GM18870 (cell line): ENCODE results near the gene DHCR24.
"Not testable (repeated sequence)": the region's sequence is repeated elsewhere in the genome, so short reads cannot be mapped to it uniquely, and the experiment has no call there.

ENCODE experiments used
- ATAC-seq: cut with Tn5 transposase; IDR thresholded peaks from one replicate; pipeline ENCODE4 v1.9.1; 2021; ENCODE audit warnings: moderate library complexity; ENCODE audit not compliant: unreplicated experiment

Gene DHCR24

GRCh38 chr1:54888080-54888733, 1.2 kb upstream of the DHCR24 start:
- no peak for ATAC-seq

- peak; percentile 5 for ATAC-seq
These were observed 673 bp upstream of the DHCR24 start for GRCh38 chr1:54887665-54888071.

- no peak for ATAC-seq
These were observed 930 bp downstream of the DHCR24 start for GRCh38 chr1:54885807-54886723.

- no peak for ATAC-seq
These were observed 1.7 kb downstream of the DHCR24 start for GRCh38 chr1:54885237-54885679.

- no peak for ATAC-seq
These were observed 2.2 kb downstream of the DHCR24 start for GRCh38 chr1:54884768-54885167.

GRCh38 chr1:54884135-54884586, 2.8 kb downstream of the DHCR24 start:
- ATAC-seq = no peak

GRCh38 chr1:54883349-54884102, 3.5 kb downstream of the DHCR24 start:
- no peak for ATAC-seq

- no peak for ATAC-seq
These were observed 4.5 kb downstream of the DHCR24 start for GRCh38 chr1:54882519-54882918.

GRCh38 chr1:54881604-54882003, 5.4 kb downstream of the DHCR24 start:
- not testable (repeated sequence) for ATAC-seq

GRCh38 chr1:54879872-54880271, 7.1 kb downstream of the DHCR24 start:
- ATAC-seq = no peak

- no peak for ATAC-seq
These were observed 10.2 kb downstream of the DHCR24 start for GRCh38 chr1:54876814-54877213.

- no peak for ATAC-seq
These were observed 12.0 kb downstream of the DHCR24 start for GRCh38 chr1:54875000-54875399.

GRCh38 chr1:54874079-54874830, 12.7 kb downstream of the DHCR24 start:
- no peak for ATAC-seq

GRCh38 chr1:54872036-54872331, 15.0 kb downstream of the DHCR24 start:
- ATAC-seq = no peak

GRCh38 chr1:54871275-54872035, 15.5 kb downstream of the DHCR24 start:
- ATAC-seq = no peak

GRCh38 chr1:54870869-54871268, 16.1 kb downstream of the DHCR24 start:
- no peak for ATAC-seq

- ATAC-seq = no peak
These were observed 17.7 kb downstream of the DHCR24 start for GRCh38 chr1:54869173-54869851.

- no peak for ATAC-seq
These were observed 19.3 kb downstream of the DHCR24 start for GRCh38 chr1:54867717-54868057.
